ENCODE data around the gene ATF6B.

DNA sequence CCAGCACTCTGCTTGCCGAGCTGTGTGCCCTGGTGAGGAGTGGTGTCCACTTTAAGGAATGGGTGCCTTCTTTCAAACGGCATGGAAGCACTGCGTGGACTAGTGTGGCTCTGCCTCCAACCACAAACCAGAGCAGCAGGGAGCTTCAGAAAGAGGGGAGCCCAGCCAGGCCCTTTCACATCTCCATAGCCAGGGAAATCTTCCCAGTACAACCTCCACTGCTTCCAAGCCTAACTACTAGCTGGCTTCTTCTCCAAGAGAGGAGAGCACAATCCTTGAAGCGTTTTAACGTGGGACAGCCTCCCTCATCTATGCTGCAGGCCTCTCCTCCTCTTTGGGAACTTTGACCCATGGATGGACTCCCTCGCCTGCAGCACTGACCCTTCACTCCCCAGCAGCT is 45.6 kb downstream of the ATF6B start:
- TF ChIP-seq, protein P1, sequence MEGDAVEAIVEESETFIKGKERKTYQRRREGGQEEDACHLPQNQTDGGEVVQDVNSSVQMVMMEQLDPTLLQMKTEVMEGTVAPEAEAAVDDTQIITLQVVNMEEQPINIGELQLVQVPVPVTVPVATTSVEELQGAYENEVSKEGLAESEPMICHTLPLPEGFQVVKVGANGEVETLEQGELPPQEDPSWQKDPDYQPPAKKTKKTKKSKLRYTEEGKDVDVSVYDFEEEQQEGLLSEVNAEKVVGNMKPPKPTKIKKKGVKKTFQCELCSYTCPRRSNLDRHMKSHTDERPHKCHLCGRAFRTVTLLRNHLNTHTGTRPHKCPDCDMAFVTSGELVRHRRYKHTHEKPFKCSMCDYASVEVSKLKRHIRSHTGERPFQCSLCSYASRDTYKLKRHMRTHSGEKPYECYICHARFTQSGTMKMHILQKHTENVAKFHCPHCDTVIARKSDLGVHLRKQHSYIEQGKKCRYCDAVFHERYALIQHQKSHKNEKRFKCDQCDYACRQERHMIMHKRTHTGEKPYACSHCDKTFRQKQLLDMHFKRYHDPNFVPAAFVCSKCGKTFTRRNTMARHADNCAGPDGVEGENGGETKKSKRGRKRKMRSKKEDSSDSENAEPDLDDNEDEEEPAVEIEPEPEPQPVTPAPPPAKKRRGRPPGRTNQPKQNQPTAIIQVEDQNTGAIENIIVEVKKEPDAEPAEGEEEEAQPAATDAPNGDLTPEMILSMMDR (IDR thresholded peaks at IDR 0.05): no peak
- no peak for TF ChIP-seq EP300 (IDR thresholded peaks at IDR 0.05)
- TF ChIP-seq POLR2A (IDR thresholded peaks at IDR 0.05): no peak
